ENCODE data around the gene ABCA9. TPM values are rescaled to one million over a fixed set of nuclear protein-coding genes. Genes with fewer than 3 reads are reported as not detected.
"Not testable (repeated sequence)": the region's sequence is repeated elsewhere in the genome, so short reads cannot be mapped to it uniquely, and the experiment has no call there.

ABCA9 gene
- total RNA-seq, 1 experiment from 2014 or later, result not detected

DNA sequence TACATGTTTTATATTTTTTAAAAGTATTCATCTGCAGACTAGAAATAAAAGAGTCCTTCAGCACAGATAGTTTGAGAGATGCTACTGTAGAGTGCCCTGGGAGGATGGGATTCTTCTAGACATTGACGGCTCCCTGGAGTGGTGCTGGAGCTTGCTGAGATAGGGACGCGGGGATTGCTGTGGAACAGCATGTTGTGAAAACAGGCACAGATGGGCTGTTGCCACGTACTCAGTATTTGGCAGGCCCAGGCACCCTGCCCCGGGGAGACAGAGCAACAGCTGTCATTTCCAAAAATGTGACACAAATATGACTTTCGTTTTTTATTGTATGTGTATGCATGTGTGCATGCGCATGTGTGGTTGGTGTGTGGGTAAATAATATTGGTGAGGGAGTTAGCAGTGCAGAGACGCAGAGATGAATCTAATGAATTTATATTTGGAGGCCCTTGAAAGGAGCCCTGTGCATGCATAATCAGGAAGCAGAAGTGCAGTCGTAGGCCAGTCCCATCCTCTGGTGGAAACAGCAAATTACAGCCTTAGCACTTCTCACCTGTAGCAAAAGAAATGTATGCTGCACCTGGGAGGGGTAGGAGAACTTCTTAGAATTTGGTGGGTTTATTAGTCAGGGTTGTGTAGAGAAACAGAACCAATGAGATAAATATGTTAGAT is 99.4 kb downstream of the ABCA9 start:
- Histone ChIP-seq H2BK20ac (ENCODE audit: low read depth, low read length, poor library complexity, severe bottlenecking) (no peak overlapping the region), H2BK5ac (ENCODE audit: insufficient read length, low read length) (no peak overlapping the region), H3K9ac (ENCODE audit: extremely low read depth, insufficient read length, low read length) (no peak overlapping the region), H2BK12ac (ENCODE audit: insufficient read length, low read depth, low read length) (no peak overlapping the region), H3K23me2 (ENCODE audit: insufficient read length, low read depth, low read length, poor library complexity, severe bottlenecking) (no peaks in the 10 kb centered on the region), H3K27me3 (ENCODE audit: insufficient read depth, low read length) (no peaks in the 10 kb centered on the region), H2BK120ac (ENCODE audit: low read depth, low read length, poor library complexity, severe bottlenecking) (no peak overlapping the region), H3K4me2 (ENCODE audit: insufficient read depth, insufficient read length, low read length) (no peak overlapping the region), H2AFZ (ENCODE audit: low read length) (no peak overlapping the region), H4K20me1 (ENCODE audit: control insufficient read depth, insufficient read depth, insufficient read length) (no peaks in the 10 kb centered on the region), H3T11ph (ENCODE audit: low read length) (no peak overlapping the region), H3K18ac (ENCODE audit: insufficient read length, low read depth, low read length) (no peak overlapping the region), H3K9me3 (ENCODE audit: control insufficient read depth, low read depth, low read length) (no peaks in the 10 kb centered on the region), H4K5ac (ENCODE audit: insufficient read length, low read depth, low read length) (no peak overlapping the region), H4K8ac (replicated peaks; ENCODE audit: insufficient read length, low read depth, low read length) (no peak overlapping the region), H3K4me1 (ENCODE audit: insufficient read depth, low read length) (no peaks in the 10 kb centered on the region), H3K56ac (ENCODE audit: insufficient read length, low read depth, low read length) (no peak overlapping the region), H2BK15ac (ENCODE audit: low read depth, low read length) (no peak overlapping the region), H2AK5ac (ENCODE audit: insufficient read length, low read length) (no peak overlapping the region), H3K79me1 (ENCODE audit: insufficient read depth, low read depth, low read length, poor library complexity, severe bottlenecking) (no peaks in the 10 kb centered on the region), H3K27ac (ENCODE audit: insufficient read length, low read depth, low read length) (no peak overlapping the region), H3K14ac (ENCODE audit: insufficient read depth, low read length) (no peak overlapping the region), H4K91ac (ENCODE audit: insufficient read length, low read depth, low read length) (no peak overlapping the region), H3K79me2 (ENCODE audit: insufficient read depth, low read length) (no peaks in the 10 kb centered on the region), H3K4ac (ENCODE audit: low read depth, low read length) (no peak overlapping the region), H3K23ac (ENCODE audit: insufficient read length, low read depth, low read length) (no peak overlapping the region)
- H3K27me3 Mint-ChIP-seq (ENCODE audit: low read depth), result no peaks in the 10 kb centered on the region
- H3K36me3 Mint-ChIP-seq (ENCODE audit: insufficient read depth in 1 of 3, low read depth in 3 of 3), result no peaks in the 10 kb centered on the region
- DNase-seq, result no peak
- no peak overlapping the region for H3K4me3 Mint-ChIP-seq
- TF ChIP-seq, protein P1, sequence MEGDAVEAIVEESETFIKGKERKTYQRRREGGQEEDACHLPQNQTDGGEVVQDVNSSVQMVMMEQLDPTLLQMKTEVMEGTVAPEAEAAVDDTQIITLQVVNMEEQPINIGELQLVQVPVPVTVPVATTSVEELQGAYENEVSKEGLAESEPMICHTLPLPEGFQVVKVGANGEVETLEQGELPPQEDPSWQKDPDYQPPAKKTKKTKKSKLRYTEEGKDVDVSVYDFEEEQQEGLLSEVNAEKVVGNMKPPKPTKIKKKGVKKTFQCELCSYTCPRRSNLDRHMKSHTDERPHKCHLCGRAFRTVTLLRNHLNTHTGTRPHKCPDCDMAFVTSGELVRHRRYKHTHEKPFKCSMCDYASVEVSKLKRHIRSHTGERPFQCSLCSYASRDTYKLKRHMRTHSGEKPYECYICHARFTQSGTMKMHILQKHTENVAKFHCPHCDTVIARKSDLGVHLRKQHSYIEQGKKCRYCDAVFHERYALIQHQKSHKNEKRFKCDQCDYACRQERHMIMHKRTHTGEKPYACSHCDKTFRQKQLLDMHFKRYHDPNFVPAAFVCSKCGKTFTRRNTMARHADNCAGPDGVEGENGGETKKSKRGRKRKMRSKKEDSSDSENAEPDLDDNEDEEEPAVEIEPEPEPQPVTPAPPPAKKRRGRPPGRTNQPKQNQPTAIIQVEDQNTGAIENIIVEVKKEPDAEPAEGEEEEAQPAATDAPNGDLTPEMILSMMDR (conservative IDR thresholded peaks at IDR 0.05), result no peak
- H3K4me1 Mint-ChIP-seq, result no peaks in the 10 kb centered on the region
- H3K9me3 Mint-ChIP-seq, result no peaks in the 10 kb centered on the region
- H3K27ac Mint-ChIP-seq, result no peak overlapping the region
- WGBS (ENCODE audit: extremely low coverage, insufficient read length, low lambda C conversion rate), result 100% methylated on average over 3 of the region's 9 CpGs

DNA sequence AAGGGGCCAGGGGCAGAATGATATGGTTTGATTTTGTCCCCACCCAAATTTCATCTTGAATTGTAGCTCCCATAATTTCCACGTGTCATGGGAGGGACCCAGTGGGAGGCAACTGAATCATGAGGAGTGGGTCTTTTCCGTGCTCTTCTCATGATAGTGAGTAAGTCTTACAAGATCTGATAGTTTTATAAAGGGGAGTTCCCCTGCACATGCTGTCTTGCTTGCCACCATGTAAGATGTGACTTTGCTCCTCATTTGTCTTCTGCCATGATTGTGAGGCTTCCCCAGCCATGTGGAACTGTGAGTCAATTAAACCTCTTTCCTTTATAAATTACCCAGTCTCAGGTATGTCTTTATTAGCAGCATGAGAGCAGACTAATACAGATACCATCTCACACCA is 101.6 kb downstream of the ABCA9 start:
- DNase-seq; H3K4me2 ChIP-seq (ENCODE audit: insufficient read depth, insufficient read length, low read length); H2BK15ac ChIP-seq (ENCODE audit: low read depth, low read length); H3K9me3 ChIP-seq (ENCODE audit: control insufficient read depth, low read depth, low read length); H3K36me3 Mint-ChIP-seq (ENCODE audit: insufficient read depth in 1 of 3, low read depth in 3 of 3); H3K27me3 Mint-ChIP-seq (ENCODE audit: low read depth); H3K27ac Mint-ChIP-seq; H3K9me3 Mint-ChIP-seq; H2AK5ac ChIP-seq (ENCODE audit: insufficient read length, low read length); H3K79me2 ChIP-seq (ENCODE audit: insufficient read depth, low read length); H4K91ac ChIP-seq (ENCODE audit: insufficient read length, low read depth, low read length); H3K27ac ChIP-seq (ENCODE audit: insufficient read length, low read depth, low read length); H3K4me3 Mint-ChIP-seq; H3T11ph ChIP-seq (ENCODE audit: low read length); H2BK20ac ChIP-seq (ENCODE audit: low read depth, low read length, poor library complexity, severe bottlenecking); H3K9ac ChIP-seq (ENCODE audit: extremely low read depth, insufficient read length, low read length); H2BK120ac ChIP-seq (ENCODE audit: low read depth, low read length, poor library complexity, severe bottlenecking); H4K20me1 ChIP-seq (ENCODE audit: control insufficient read depth, insufficient read depth, insufficient read length); H3K23ac ChIP-seq (ENCODE audit: insufficient read length, low read depth, low read length); H2BK12ac ChIP-seq (ENCODE audit: insufficient read length, low read depth, low read length); H4K8ac ChIP-seq (replicated peaks; ENCODE audit: insufficient read length, low read depth, low read length); H4K5ac ChIP-seq (ENCODE audit: insufficient read length, low read depth, low read length); H3K79me1 ChIP-seq (ENCODE audit: insufficient read depth, low read depth, low read length, poor library complexity, severe bottlenecking); H3K4ac ChIP-seq (ENCODE audit: low read depth, low read length); H2AFZ ChIP-seq (ENCODE audit: low read length); H3K4me1 ChIP-seq (ENCODE audit: insufficient read depth, low read length); H3K27me3 ChIP-seq (ENCODE audit: insufficient read depth, low read length); H3K14ac ChIP-seq (ENCODE audit: insufficient read depth, low read length); H3K4me1 Mint-ChIP-seq; H3K18ac ChIP-seq (ENCODE audit: insufficient read length, low read depth, low read length); H2BK5ac ChIP-seq (ENCODE audit: insufficient read length, low read length); H3K23me2 ChIP-seq (ENCODE audit: insufficient read length, low read depth, low read length, poor library complexity, severe bottlenecking); H3K56ac ChIP-seq (ENCODE audit: insufficient read length, low read depth, low read length): not testable (repeated sequence)
- WGBS (ENCODE audit: extremely low coverage, insufficient read length, low lambda C conversion rate), result no CpG with 5 or more reads among the region's 2 CpGs

Measured in H9 (cell line).